Neural progenitor cell (in vitro differentiated cells): ENCODE data around the gene CLDN6.

Experiments used
- CTCF ChIP-seq: fragments of 200-600 bp; sonication (generic); IDR thresholded peaks from 2 replicates; pipeline ENCODE4 v1.5.1; 2017; ENCODE audit warnings: antibody characterized with exemption, mild to moderate bottlenecking
- EZH2 ChIP-seq: fragments of 200-600 bp; sonication (generic); IDR thresholded peaks from 2 replicates; pipeline ENCODE4 v1.6.1; 2017; ENCODE audit warnings: antibody characterized with exemption, mild to moderate bottlenecking, moderate library complexity
- EZH2phosphoT487 ChIP-seq: fragments of 200-600 bp; sonication (generic); IDR thresholded peaks from 2 replicates; pipeline ENCODE4 v1.6.1; 2017; ENCODE audit warnings: antibody characterized with exemption

- TF ChIP-seq CTCF (no peak), EZH2phosphoT487 (no peak), EZH2 (no peak)
Observed at GRCh38 chr16:3019594-3020246, 1.7 kb upstream of the CLDN6 start.
